ENCODE measurements around the gene PPTC7. TPM values are rescaled to one million over a fixed set of nuclear protein-coding genes. Genes with fewer than 3 reads are reported as not detected.

The PPTC7 gene, protein sequence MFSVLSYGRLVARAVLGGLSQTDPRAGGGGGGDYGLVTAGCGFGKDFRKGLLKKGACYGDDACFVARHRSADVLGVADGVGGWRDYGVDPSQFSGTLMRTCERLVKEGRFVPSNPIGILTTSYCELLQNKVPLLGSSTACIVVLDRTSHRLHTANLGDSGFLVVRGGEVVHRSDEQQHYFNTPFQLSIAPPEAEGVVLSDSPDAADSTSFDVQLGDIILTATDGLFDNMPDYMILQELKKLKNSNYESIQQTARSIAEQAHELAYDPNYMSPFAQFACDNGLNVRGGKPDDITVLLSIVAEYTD
- total RNA-seq = 10 to 100 TPM; 11.2 to 21.8 TPM

DNA sequence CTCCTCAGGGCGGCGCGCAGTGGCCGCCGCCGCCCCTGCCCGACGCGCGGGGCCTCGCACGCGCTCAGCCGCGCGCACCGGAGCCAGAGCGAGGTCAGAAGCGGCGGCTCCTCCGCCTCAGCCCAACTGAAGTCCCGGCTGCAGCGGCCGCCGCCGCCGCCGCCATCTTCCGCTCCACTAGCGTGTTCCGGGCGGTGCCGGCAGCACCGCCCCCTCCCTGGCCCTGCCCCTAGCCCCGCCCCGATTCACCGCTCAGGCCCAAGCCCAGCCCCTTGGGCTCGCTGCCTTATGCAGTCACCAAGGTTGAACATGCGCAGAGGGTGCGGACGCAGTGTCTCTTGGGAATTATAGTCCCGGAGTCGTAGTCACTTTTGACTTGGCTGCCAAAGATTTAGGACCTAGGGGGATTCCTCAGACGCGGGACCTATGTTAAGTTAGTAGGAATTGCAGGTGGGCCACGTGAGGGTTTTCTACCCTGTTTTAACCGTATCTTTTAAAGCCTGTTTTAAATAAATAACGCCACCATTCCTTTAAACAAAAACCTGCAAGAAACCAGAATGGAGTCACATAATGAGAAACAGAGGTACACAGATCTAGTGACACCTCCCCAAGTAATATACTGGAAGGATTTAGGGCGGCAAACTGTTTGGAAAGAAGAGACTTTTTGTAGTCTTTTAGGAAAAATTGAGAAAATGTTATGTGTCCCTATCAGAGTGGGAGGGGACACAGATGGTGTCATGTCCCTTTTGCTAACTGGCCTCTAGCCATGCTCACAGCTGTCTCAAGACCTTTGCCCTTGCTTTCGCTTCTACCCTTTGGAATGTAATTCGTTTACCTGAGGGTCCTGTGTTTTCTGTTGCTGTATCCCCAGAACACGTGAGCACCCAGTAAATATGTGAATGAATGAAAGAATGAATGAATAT is at the start of gene PPTC7:
TSS of gene PPTC7 (minus strand) at position 182 of the 923 bp plus-strand sequence. CDS start 287 bp downstream, outside the sequence.
- H3K36me3 ChIP-seq = no peaks in the 10 kb centered on the region
- TF ChIP-seq CTCF (IDR thresholded peaks at IDR 0.05) (peak in 1 of 4 experiments; percentile 19), POLR2AphosphoS5 (IDR thresholded peaks at IDR 0.05) (peak; percentile 98), POLR2A (IDR thresholded peaks at IDR 0.05) (peak; percentile 92)
- peak; percentile 96 for DNase-seq (ENCODE audit: low spot score)
- intact Hi-C loops (cut with DNase I) = loop anchor here (5.0 kb wide), 1 partner anchor 36 kb away; no protein-coding TSS in a partner anchor
- H3K27me3 ChIP-seq (replicated peaks; ENCODE audit: insufficient read depth) = no peaks in the 10 kb centered on the region
- peak within 1 kb of the TSS; percentile 77 to 90 for H3K4me3 ChIP-seq
- peak within 1 kb of the TSS; percentile 89 to 90 for H3K27ac ChIP-seq
- WGBS = 6% methylated on average over 23 of the region's 52 CpGs
- H3K9me3 ChIP-seq = no peaks in the 10 kb centered on the region
- H3K4me1 ChIP-seq (replicated peaks) = no peaks in the 10 kb centered on the region

GRCh38 chr12:110627500-110628195 is 44.5 kb upstream of the PPTC7 start:
- Histone ChIP-seq H3K4me3 (no peak overlapping the region), H3K4me1 (replicated peaks) (no peaks in the 10 kb centered on the region), H3K36me3 (no peaks in the 10 kb centered on the region), H3K27me3 (replicated peaks; ENCODE audit: insufficient read depth) (no peaks in the 10 kb centered on the region), H3K27ac (no peak overlapping the region), H3K9me3 (no peaks in the 10 kb centered on the region)
- 83% methylated on average over 8 of the region's 8 CpGs for WGBS
- DNase-seq (ENCODE audit: low spot score) = no peak
- no peak for TF ChIP-seq POLR2AphosphoS5 (IDR thresholded peaks at IDR 0.05)
- no peak for TF ChIP-seq CTCF (IDR thresholded peaks at IDR 0.05)
- no peak for TF ChIP-seq POLR2A (IDR thresholded peaks at IDR 0.05)
- intact Hi-C loops (cut with DNase I) = no loop called here

DNA sequence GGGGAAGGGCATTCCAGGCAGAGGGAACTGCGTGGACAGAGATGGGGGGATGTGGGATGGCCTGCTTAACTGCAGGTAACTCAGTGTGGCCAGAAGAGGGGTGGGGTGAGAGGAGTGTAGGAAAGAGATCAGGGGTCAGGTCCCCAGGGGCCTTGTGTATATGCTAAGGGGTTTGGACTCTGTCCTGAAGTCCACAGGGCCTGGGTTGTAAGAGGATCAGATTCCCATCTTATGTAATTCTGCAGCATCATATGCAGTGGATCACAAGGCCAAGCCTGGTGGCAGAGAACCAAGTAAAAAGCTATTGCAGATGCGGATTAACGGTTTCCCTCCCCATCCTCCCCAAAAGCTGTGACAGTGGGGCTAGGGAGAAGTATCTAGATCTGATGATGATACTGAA is 39.5 kb upstream of the PPTC7 start:
- Histone ChIP-seq H3K36me3 (no peaks in the 10 kb centered on the region), H3K4me3 (no peak overlapping the region), H3K9me3 (no peaks in the 10 kb centered on the region), H3K27me3 (replicated peaks; ENCODE audit: insufficient read depth) (no peaks in the 10 kb centered on the region), H3K4me1 (replicated peaks) (no peaks in the 10 kb centered on the region), H3K27ac (no peak overlapping the region)
- intact Hi-C loops (cut with DNase I) = no loop called here
- DNase-seq (ENCODE audit: low spot score) = no peak
- no peak for TF ChIP-seq POLR2AphosphoS5 (IDR thresholded peaks at IDR 0.05)
- TF ChIP-seq POLR2A (IDR thresholded peaks at IDR 0.05) = no peak
- TF ChIP-seq CTCF (IDR thresholded peaks at IDR 0.05) = no peak
- 92% methylated on average over 3 of the region's 3 CpGs for WGBS

DNA sequence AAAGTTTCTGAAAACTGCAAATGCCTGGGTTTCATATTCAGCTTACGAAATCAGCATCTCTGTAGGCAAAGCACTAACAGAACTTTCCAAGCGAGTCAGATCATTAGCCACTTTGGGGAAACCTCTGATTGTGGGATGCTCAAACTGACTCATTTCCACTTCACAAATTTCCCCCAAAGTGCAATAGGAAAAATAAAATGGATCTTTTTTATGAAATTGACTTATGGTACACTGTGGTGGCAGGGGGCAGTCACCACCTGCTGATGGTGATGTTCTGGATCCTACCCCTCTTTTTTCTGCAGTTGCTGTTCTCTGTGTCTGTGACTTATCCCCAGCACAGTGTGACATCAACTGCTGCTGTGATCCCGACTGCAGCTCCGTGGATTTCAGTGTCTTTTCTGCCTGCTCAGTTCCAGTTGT is 36.4 kb upstream of the PPTC7 start:
- intact Hi-C loops (cut with DNase I) = no loop called here
- Histone ChIP-seq H3K27ac (no peak overlapping the region), H3K36me3 (no peaks in the 10 kb centered on the region), H3K9me3 (no peaks in the 10 kb centered on the region), H3K27me3 (replicated peaks; ENCODE audit: insufficient read depth) (no peaks in the 10 kb centered on the region), H3K4me1 (replicated peaks) (no peaks in the 10 kb centered on the region), H3K4me3 (no peak overlapping the region)
- DNase-seq (ENCODE audit: low spot score) = no peak
- TF ChIP-seq CTCF (IDR thresholded peaks at IDR 0.05) (no peak), POLR2AphosphoS5 (IDR thresholded peaks at IDR 0.05) (no peak), POLR2A (IDR thresholded peaks at IDR 0.05) (no peak)
- 87% methylated on average over 4 of the region's 4 CpGs for WGBS
